Tracheal epithelial cell (primary cell): ENCODE measurements around the gene OR4S2. TPM values are rescaled to one million over a fixed set of nuclear protein-coding genes. Genes with fewer than 3 reads are reported as not detected.

Experiments
- total RNA-seq: library from RNA; depleted of rRNA; stranded (reverse); fragments of >200 nt; gene quantifications from 2 replicates; pipeline ENCODE4 v1.2.1, GENCODE V29; 2014

The OR4S2 gene
- total RNA-seq, result not detected in 2 replicates

GRCh38 chr11:55648027-55648426 lies at the start of gene OR4S2:
Gene OR4S2, plus strand, starts transcription at chr11:55648327. Its CDS starts 2,577 bp downstream, at chr11:55650904.

GRCh38 chr11:55607545-55607944 lies 40.6 kb upstream of the OR4S2 start, which contains the start of gene OR4C11:
Gene OR4C11, minus strand, starts transcription at chr11:55607645. Its CDS starts 3,272 bp downstream, at chr11:55604373.

GRCh38 chr11:55634813-55635212 lies 13.3 kb upstream of the OR4S2 start, which contains the start of gene OR4P4:
Gene OR4P4, plus strand, starts transcription at chr11:55635113.

GRCh38 chr11:55661901-55662300 lies 13.8 kb downstream of the OR4S2 start, which contains the start of gene OR4C6:
Gene OR4C6, plus strand, starts transcription at chr11:55662201. Its CDS starts 2,966 bp downstream, at chr11:55665167.

Other genes starting within 250 kb of the OR4S2 start
- gene OR4C15, start 93.9 kb upstream of the OR4S2 start, total RNA-seq, result not detected in 2 replicates
- not detected in 2 replicates for gene OR4C16, start 76.2 kb upstream of the OR4S2 start, total RNA-seq
- not detected in 2 replicates for gene OR4C11, start 40.7 kb upstream of the OR4S2 start, total RNA-seq
- gene OR4P4, start 13.2 kb upstream of the OR4S2 start, total RNA-seq, result not detected in 2 replicates
- gene OR4C6, start 13.9 kb downstream of the OR4S2 start, total RNA-seq, result not detected in 2 replicates
- gene OR5D13, start 125.1 kb downstream of the OR4S2 start, total RNA-seq, result not detected in 2 replicates
- not detected in 2 replicates for gene OR5D14, start 147.2 kb downstream of the OR4S2 start, total RNA-seq
- gene OR5L1, start 163.0 kb downstream of the OR4S2 start, total RNA-seq, result not detected in 2 replicates
- gene OR5D18, start 171.3 kb downstream of the OR4S2 start, total RNA-seq, result not detected in 2 replicates
- not detected in 2 replicates for gene OR5L2, start 178.9 kb downstream of the OR4S2 start, total RNA-seq
- not detected in 2 replicates for gene OR5D16, start 190.4 kb downstream of the OR4S2 start, total RNA-seq
- not detected in 2 replicates for gene TRIM51, start 235.0 kb downstream of the OR4S2 start, total RNA-seq